NCI-H2029 treated with DMSO at 0.1 percent for 48 hours (cell line): ENCODE data around the gene CTXN3.

ENCODE experiments used
- DNase-seq: peaks from one replicate; lab custom pipeline; 2025; lab: John Stamatoyannopoulos, UW

Gene CTXN3

GRCh38 chr5:127697894-127698600 is 49.2 kb downstream of the CTXN3 start:
- no peak for DNase-seq

GRCh38 chr5:127699416-127699815 is 50.5 kb downstream of the CTXN3 start:
- DNase-seq, result no peak

- DNase-seq, result no peak
These were observed 51.4 kb downstream of the CTXN3 start for GRCh38 chr5:127700237-127700766.

- DNase-seq, result no peak
These were observed 53.6 kb downstream of the CTXN3 start for GRCh38 chr5:127702434-127702833.

- DNase-seq, result no peak
These were observed 54.2 kb downstream of the CTXN3 start, which contains the start of gene CCDC192 for GRCh38 chr5:127702926-127703561. Gene CCDC192 (plus strand): TSS chr5:127703391. CDS start chr5:127703446, 55 bp downstream.

GRCh38 chr5:127705120-127705892 is 56.4 kb downstream of the CTXN3 start:
- DNase-seq, result no peak

- DNase-seq, result no peak
These were observed 57.8 kb downstream of the CTXN3 start for GRCh38 chr5:127706691-127707090.

- DNase-seq, result no peak
These were observed 58.3 kb downstream of the CTXN3 start for GRCh38 chr5:127707209-127707608.
